Non-pigmented ciliary epithelial cell (primary cell): ENCODE data around the gene MTCL1.

Experiments
- DNase-seq: peaks from one replicate; pipeline ENCODE4 v3.0.0-alpha.2; 2010; ENCODE audit warnings: low read depth

Gene MTCL1

GRCh38 chr18:8868276-8868675 is 162.9 kb downstream of the MTCL1 start:
- DNase-seq, result no peak

- no peak for DNase-seq
Observed at GRCh38 chr18:8868779-8869415, 163.5 kb downstream of the MTCL1 start.

GRCh38 chr18:8869696-8870095 is 164.3 kb downstream of the MTCL1 start:
- DNase-seq, result no peak

DNA sequence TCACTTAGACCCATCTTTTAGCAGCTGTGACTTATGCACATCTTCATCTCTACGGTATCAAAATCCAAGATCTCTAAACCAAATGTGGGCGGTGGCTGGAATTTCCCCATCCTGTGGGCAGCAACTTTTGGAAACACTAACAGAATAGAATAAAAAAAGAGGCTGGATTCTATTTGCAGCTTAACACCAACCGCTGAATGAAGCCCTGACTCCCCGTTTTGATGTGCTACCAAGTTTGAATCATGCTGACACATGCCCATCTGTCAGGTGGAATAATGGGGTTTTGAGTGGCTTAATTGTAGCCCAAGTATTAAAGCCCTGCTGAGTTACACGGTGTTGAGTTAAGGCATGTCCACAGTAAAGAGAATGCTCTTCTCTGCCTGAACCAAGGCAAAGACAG is 165.2 kb downstream of the MTCL1 start:
- no peak for DNase-seq

DNA sequence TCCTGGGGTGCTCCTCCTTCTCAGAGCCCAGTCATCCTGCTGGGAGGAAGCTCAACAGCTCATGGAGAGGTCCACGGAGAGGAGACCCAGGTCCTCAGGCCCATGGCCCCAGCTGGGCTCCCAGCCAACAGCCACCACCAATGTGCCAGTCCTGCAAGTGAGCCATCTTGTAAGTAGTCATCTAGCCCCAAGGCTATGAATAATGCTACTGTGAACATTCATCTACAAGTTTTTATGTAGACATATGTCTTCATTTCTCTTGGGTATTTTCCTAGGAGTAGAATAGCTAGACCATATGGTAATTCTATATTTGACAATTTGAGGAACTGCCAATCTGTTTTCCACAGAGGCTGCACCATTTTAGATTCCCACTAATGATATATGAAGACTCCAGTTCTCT is 166.1 kb downstream of the MTCL1 start:
- no peak for DNase-seq

- no peak for DNase-seq
Observed at GRCh38 chr18:8874872-8875271, 169.5 kb downstream of the MTCL1 start.

DNA sequence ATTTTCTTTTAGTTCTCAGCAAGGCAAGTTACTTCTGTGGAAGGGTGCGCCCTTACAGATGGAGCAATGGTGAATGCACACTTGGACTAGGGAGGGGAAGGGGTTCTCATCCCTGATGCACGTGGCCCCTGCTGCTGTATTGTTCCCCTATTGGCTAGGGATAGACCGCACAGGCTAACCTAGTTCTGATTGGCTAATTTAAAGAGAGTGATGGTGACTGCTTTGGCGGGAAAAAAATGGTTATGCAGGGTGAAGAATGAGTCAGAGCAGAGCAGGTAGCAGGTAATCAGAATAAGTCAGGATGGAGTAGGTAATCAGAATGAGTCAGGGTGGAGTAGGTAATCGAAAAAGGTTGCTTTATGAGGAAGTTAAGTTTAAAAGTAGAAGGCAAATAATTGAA is 171.5 kb downstream of the MTCL1 start:
- no peak for DNase-seq

GRCh38 chr18:8881103-8881502 is 175.7 kb downstream of the MTCL1 start:
- DNase-seq, result no peak
